Dendritic cell treated with granulocyte-macrophage colony-stimulating factor and Interleukin-4, amounts not matched to agents 40 ng/mL and 50 ng/mL, for 4 days (primary cell): ENCODE measurements around the gene NFIB.

Source experiments
- H3K27ac Mint-ChIP-seq: one replicate; pipeline ENCODE4 v1.8.0; 2022; ENCODE audit warnings: mild to moderate bottlenecking, mixed read lengths
- H3K27me3 Mint-ChIP-seq: one replicate; pipeline ENCODE4 v1.8.0; 2022; ENCODE audit warnings: mild to moderate bottlenecking, mixed read lengths
- H3K36me3 Mint-ChIP-seq: one replicate; pipeline ENCODE4 v1.8.0; 2022; ENCODE audit warnings: low read depth, mixed read lengths
- H3K4me1 Mint-ChIP-seq: one replicate; pipeline ENCODE4 v1.8.0; 2022; ENCODE audit warnings: low read depth, mixed read lengths
- H3K4me3 Mint-ChIP-seq: one replicate; pipeline ENCODE4 v1.8.0; 2022; ENCODE audit warnings: mild to moderate bottlenecking, moderate library complexity, mixed read lengths
- H3K9me3 Mint-ChIP-seq: one replicate; pipeline ENCODE4 v1.8.0; 2022; ENCODE audit warnings: mixed read lengths
- intact Hi-C: fragments of 100-400 bp; cut with micrococcal nuclease; formaldehyde crosslinking; loops from one replicate; pipeline ENCODE4 v1.15.0; 2022

The NFIB gene

DNA sequence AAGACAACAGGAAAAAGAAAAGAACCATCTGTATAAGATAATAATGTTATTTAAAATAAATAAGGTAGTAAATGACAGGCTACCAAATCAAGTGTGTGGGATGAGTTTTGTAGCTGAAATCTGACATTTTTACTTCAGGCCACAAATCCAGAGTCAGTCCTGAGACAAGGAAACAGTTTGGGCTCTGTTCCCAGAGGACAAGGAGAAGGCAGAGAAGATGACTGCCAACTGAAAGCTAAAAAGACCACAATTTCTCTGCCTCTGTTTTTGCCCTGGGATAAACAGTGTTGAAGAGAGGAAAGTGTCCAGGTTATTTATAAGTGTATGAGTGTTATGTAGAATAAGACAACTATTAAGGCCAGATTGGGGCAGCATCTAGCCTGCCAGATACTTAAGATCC lies 180.5 kb downstream of the NFIB start:
- H3K9me3 Mint-ChIP-seq: no peaks in the 10 kb centered on the region
- intact Hi-C loops: no loop called here
- no peak overlapping the region for H3K27ac Mint-ChIP-seq
- H3K27me3 Mint-ChIP-seq: no peaks in the 10 kb centered on the region
- no peaks in the 10 kb centered on the region for H3K4me1 Mint-ChIP-seq
- no peaks in the 10 kb centered on the region for H3K36me3 Mint-ChIP-seq
- no peak overlapping the region for H3K4me3 Mint-ChIP-seq

DNA sequence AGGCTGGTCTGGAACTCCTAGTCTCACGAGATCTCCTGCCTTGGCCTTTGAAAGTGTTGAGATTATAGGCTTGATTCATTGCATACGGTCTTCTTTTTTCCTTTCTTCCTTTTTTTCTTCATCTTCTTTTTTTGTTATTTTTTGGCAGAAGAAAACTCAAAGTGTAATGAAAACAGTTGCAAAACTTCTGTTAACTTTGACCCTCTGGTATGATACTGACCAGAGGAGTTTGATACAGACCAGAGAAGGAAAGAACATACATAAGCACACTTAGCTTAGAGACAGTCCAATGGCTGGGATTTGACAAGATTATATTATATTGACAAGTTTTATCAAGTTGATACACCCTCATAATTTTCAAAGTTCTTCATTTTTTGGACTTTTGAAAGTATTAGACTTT lies 181.2 kb downstream of the NFIB start:
- Mint-ChIP-seq H3K27ac (no peak overlapping the region), H3K9me3 (no peaks in the 10 kb centered on the region), H3K4me3 (no peak overlapping the region), H3K27me3 (no peaks in the 10 kb centered on the region), H3K36me3 (no peaks in the 10 kb centered on the region), H3K4me1 (no peaks in the 10 kb centered on the region)
- intact Hi-C loops: no loop called here

DNA sequence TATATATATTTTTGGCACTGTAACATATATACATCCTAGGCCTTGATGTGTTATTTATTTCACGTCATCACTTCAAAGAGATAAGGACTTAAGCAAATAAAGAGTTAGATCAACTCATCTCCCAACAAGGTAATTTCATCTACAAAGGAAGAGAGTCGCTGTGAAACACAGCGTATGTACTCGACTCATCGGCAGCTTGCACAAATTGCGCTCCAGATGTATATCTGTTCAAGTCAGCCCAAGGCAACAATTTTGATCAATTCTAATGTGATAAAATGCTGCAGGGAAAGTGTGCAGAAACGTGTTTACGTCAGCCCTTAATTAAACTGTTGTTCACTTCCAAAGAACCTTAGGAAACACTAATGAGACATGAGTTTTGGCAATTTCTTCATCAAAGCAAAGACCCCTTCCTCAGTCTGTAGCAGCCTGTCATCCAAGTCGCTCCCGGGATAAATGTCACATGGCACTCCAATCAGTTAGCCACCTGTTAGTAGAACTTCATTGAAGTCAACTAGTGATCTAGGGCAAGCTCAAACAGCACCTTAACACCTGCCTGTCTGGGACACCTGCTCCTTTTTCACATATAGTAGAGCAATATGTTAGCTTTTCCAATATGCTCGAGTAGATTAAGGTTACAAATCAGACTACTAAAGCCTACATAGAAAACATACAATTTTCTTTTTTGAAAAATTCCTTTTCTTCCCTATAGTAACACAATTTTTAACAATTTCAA lies 182.4 kb downstream of the NFIB start:
- Mint-ChIP-seq H3K4me3 (no peak overlapping the region), H3K9me3 (no peaks in the 10 kb centered on the region), H3K27ac (no peak overlapping the region), H3K27me3 (no peaks in the 10 kb centered on the region), H3K36me3 (no peaks in the 10 kb centered on the region), H3K4me1 (no peaks in the 10 kb centered on the region)
- intact Hi-C loops: no loop called here

DNA sequence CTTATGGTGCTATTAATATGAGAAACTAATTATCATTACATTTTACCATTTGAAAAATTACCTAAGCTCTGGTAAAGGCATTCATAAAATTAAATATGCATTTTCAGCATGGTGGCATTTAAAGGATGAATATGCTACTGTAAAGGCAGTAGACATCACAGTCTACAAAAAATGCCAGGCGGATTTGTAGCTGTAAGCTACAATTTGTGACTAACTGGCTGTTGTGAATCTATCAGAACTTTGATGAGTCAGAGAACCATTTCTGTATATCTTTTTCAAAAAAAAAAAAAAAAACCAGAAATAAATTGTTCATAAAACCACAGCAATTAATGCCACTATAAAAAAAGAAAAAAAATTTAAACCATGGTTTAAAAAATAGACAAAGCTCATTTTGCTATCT lies 186.3 kb downstream of the NFIB start:
- Mint-ChIP-seq H3K27me3 (no peaks in the 10 kb centered on the region), H3K36me3 (no peaks in the 10 kb centered on the region), H3K4me1 (no peaks in the 10 kb centered on the region), H3K27ac (no peak overlapping the region), H3K9me3 (no peaks in the 10 kb centered on the region), H3K4me3 (no peak overlapping the region)
- intact Hi-C loops: no loop called here

DNA sequence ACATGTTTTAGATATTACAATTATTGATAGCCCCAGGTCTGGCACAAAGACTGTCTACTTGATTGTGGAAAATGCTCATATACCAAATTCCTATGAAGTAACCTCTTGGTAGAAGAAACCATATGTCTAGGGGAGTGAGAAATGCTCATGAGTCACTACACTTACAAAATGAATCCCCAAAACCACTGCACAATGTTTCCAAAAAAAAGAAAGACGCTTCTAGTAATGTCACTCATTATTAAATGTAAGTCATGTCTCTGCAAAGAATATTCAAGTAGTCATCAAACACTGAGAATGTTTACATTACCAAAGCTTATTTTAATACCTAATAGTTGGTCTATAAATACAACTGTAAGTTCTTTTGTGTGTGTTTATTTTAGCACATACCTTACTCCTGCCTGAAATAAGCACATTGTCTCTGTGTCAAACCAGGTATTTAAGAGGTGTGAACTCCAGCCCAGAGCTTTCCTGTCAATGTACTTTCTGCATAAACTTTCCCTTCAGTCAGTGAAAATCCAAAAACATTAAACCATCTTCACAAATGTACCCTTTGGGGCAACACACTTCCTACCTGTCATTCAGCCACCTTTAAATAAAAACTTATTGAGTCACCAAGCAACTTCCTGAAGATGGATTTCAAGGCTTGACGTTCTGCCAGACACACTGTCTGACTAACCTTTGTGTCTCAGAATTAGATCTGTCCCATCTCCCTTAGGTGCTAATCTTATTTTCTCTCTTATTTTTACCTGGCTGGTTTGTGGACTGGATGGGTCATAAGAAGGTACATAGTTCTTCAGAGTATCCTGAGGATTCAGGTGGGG lies 194.0 kb downstream of the NFIB start:
- H3K27me3 Mint-ChIP-seq: no peaks in the 10 kb centered on the region
- H3K4me3 Mint-ChIP-seq: no peak overlapping the region
- H3K4me1 Mint-ChIP-seq: no peaks in the 10 kb centered on the region
- H3K27ac Mint-ChIP-seq: no peak overlapping the region
- no peaks in the 10 kb centered on the region for H3K9me3 Mint-ChIP-seq
- intact Hi-C loops: no loop called here
- H3K36me3 Mint-ChIP-seq: no peaks in the 10 kb centered on the region

DNA sequence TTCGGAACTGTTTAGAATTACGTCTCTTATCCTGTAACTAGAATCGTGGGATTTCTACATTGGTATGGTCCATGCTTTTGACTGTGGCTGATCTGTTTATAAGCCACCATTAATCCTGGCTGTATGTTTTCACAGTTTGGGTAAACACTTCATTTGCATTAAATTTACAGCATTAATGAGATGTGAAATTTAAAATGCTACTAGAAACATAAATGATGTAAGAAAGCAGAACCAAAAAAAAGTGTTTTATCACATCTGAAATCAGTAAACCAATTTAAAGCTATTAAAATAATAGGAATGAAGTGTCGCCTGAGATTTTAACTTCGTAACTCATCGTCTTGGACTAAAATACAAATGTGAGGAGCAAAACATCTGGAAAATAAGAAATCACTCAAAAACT lies 201.7 kb downstream of the NFIB start:
- Mint-ChIP-seq H3K9me3 (no peaks in the 10 kb centered on the region), H3K36me3 (no peaks in the 10 kb centered on the region), H3K27me3 (no peaks in the 10 kb centered on the region), H3K4me1 (no peaks in the 10 kb centered on the region), H3K27ac (no peak overlapping the region), H3K4me3 (no peak overlapping the region)
- intact Hi-C loops: no loop called here

DNA sequence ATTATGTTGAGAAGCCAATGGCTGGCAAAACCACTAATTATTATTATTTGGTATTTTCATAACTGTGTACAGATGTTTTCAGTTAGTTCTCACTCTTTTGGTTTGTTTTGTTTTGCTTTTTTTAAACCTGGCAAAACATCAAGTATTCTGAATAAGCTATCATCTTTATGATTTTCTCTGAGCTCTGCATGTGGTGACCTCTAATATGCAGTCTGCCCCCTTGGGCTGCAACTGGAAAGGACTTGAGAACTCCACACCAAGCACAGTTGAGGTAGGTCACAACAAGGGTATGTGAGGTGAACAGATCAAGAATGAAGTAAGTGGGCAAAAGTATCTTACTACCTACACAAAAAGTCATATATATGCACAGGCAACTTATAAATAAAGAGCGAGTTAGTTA lies 202.2 kb downstream of the NFIB start:
- no peaks in the 10 kb centered on the region for H3K4me1 Mint-ChIP-seq
- H3K27me3 Mint-ChIP-seq: no peaks in the 10 kb centered on the region
- H3K4me3 Mint-ChIP-seq: no peak overlapping the region
- H3K9me3 Mint-ChIP-seq: no peaks in the 10 kb centered on the region
- intact Hi-C loops: no loop called here
- H3K36me3 Mint-ChIP-seq: no peaks in the 10 kb centered on the region
- no peak overlapping the region for H3K27ac Mint-ChIP-seq

DNA sequence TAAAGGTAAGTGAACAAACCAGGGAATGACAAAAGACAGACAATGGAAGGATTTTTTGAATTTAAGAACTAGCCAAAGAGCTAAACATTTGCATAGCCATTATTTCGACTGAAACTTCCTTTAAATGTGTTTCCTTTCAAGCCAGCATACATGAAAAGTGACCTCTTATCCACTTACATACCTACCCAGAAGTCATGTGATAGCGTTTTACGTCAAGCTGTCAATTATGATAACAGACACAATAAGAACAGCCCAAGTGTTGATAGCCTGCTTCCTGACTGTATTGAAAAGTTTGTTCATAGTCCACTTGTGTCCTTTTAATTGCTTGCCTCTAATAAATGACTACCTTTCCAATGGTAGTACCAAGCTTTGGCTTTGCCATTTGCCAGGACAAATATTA lies 206.0 kb downstream of the NFIB start:
- Mint-ChIP-seq H3K27me3 (no peaks in the 10 kb centered on the region), H3K27ac (no peak overlapping the region), H3K36me3 (no peaks in the 10 kb centered on the region), H3K4me1 (no peaks in the 10 kb centered on the region), H3K9me3 (no peaks in the 10 kb centered on the region), H3K4me3 (no peak overlapping the region)
- intact Hi-C loops: no loop called here

DNA sequence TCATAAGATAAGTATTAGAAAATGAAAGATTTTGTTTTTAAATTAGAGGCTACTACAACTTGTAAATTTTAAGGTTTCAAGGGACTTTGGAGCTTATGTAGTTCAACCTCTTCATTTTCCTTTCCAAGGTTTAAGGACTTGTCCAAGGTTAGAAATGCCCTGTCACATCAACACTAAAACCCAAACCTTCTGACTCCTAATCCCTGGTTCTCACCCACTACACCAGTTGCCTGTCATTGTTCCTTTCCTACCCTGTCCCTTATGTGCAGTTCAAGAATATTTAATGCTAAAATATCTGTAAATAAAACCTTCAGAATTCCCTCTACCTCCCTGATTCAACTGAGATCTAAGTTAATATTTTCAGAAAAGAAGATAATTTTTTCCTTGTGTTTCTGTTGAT lies 206.4 kb downstream of the NFIB start:
- Mint-ChIP-seq H3K36me3 (no peaks in the 10 kb centered on the region), H3K9me3 (no peaks in the 10 kb centered on the region), H3K27ac (no peak overlapping the region), H3K27me3 (no peaks in the 10 kb centered on the region), H3K4me1 (no peaks in the 10 kb centered on the region), H3K4me3 (no peak overlapping the region)
- intact Hi-C loops: no loop called here

DNA sequence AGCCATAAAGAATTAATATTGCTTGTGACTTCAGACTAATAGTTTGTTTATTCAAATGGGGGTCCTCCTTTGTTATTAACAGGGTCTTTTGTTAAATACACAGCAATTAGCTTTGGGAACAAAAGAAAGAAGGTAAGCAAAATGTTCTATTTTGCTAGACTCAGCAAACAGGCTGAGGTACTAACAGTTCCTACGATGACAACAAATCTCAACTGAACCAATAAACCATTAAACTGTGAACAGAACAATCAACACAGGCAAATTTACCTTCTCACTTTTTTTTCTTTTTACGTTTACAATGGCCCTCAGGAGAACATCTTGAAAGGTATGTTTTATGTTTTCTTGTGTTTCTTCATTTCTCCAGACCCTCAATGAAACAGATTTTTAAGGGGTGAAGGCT lies 207.2 kb downstream of the NFIB start:
- no peaks in the 10 kb centered on the region for H3K4me1 Mint-ChIP-seq
- no peaks in the 10 kb centered on the region for H3K9me3 Mint-ChIP-seq
- H3K27ac Mint-ChIP-seq: no peak overlapping the region
- H3K4me3 Mint-ChIP-seq: no peak overlapping the region
- no peaks in the 10 kb centered on the region for H3K36me3 Mint-ChIP-seq
- intact Hi-C loops: no loop called here
- H3K27me3 Mint-ChIP-seq: no peaks in the 10 kb centered on the region

DNA sequence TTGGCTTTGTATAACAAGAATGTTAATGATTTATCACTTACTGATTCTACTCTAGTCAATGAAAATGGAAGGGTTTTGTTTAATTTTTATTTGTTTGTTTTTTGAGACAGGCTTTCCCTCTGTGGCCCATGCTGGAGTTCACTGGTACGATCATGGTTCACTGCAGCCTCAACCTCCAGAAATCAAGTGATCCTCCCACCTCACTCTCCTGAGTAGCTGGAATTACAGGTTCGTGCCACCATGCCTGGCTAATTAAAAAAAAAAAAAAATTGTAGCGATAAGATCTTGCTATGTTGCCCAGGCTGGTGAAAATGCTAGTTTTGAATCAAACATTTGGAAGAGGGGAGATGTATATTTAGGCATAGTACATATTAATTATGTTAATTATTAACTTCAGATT lies 209.4 kb downstream of the NFIB start:
- H3K9me3 Mint-ChIP-seq: no peaks in the 10 kb centered on the region
- no peaks in the 10 kb centered on the region for H3K36me3 Mint-ChIP-seq
- no peaks in the 10 kb centered on the region for H3K27me3 Mint-ChIP-seq
- no peak overlapping the region for H3K27ac Mint-ChIP-seq
- intact Hi-C loops: no loop called here
- no peak overlapping the region for H3K4me3 Mint-ChIP-seq
- H3K4me1 Mint-ChIP-seq: no peaks in the 10 kb centered on the region

DNA sequence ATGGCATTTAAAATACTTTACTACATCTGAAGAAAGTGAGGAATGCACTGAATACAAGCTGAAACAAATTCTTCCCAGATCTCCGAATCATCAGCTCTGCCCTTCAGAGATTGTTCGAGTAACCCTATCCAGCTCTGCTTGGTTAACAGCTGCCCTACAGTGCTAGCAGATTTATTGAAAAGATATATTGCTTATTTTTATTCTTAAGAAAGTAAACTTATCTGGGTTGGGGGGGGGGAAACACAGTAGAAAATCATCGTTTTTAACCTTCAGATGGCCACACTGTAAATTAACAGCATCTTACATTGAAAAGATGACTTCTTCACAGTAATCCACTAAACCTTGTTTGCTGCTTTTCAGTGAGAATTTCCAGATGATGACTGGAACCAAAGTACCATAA lies 210.8 kb downstream of the NFIB start:
- no peaks in the 10 kb centered on the region for H3K9me3 Mint-ChIP-seq
- intact Hi-C loops: no loop called here
- H3K27me3 Mint-ChIP-seq: no peaks in the 10 kb centered on the region
- H3K4me1 Mint-ChIP-seq: no peaks in the 10 kb centered on the region
- no peak overlapping the region for H3K27ac Mint-ChIP-seq
- H3K4me3 Mint-ChIP-seq: no peak overlapping the region
- H3K36me3 Mint-ChIP-seq: no peaks in the 10 kb centered on the region

DNA sequence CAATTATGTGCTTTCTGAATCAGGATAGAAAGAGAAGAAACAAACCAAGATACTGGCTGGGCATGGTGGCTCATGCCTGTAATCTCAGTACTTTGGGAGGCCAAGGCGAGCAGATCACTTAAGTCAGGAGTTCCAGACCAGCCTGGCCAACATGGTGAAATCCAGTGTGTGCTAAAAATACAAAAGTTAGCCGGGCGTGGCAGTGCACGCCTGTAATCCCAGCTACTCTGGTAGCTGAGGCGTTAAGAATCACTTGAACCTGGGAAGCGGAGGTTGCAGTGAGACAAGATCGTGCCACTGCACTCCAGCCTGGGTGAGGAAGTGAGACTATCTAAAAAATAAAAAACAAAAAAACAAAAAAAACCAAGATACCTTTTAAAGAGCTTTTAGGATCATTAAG lies 214.2 kb downstream of the NFIB start:
- Mint-ChIP-seq H3K27me3 (no peaks in the 10 kb centered on the region), H3K9me3 (no peaks in the 10 kb centered on the region), H3K36me3 (no peaks in the 10 kb centered on the region), H3K27ac (no peak overlapping the region), H3K4me1 (no peaks in the 10 kb centered on the region), H3K4me3 (no peak overlapping the region)
- intact Hi-C loops: no loop called here

DNA sequence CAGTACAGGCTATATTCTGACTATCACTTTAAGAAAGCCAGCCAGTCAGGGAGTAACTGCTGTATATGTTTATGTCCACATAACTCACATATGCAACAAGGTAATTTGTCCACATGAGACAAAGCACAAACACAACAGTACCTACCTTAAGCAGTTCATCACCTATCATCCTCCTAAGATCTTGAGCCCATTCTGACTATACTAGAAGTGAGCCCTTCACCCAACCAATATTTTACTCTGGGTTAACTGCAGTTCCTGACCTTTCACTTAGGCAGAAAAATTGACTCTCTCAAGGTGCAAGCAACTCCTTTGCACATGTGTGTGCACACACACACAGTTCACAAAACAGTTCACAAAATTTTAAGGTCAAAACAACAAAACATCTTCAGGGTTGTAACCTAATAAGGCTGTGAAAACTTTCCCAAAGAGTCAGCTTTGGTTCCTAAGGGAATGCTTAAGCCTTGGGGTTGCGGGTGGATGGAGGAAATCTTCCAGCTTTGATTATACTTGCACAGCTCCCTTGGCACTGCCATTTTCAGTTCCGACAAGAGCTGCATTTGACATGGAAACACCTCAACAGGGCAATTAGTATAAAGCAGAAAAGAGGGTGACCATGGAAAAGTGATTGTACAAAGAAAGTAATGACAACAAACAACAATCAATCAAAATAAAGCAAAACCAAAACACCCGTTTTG lies 215.3 kb downstream of the NFIB start:
- H3K36me3 Mint-ChIP-seq: no peaks in the 10 kb centered on the region
- no peak overlapping the region for H3K27ac Mint-ChIP-seq
- no peaks in the 10 kb centered on the region for H3K4me1 Mint-ChIP-seq
- H3K9me3 Mint-ChIP-seq: no peaks in the 10 kb centered on the region
- H3K27me3 Mint-ChIP-seq: no peaks in the 10 kb centered on the region
- no peak overlapping the region for H3K4me3 Mint-ChIP-seq
- intact Hi-C loops: no loop called here
